Brain microvascular endothelial cell (primary cell): ENCODE results near the gene SLC36A2.

Experiments used
- DNase-seq: peaks from one replicate; pipeline ENCODE4 v3.0.0-alpha.2; 2020
- H3K27ac ChIP-seq: fragments of 250-450 bp; sonication (Bioruptor Pico); 2 replicates; pipeline ENCODE4 v1.5.1; 2020; ENCODE audit warnings: mild to moderate bottlenecking, moderate library complexity
- H3K27me3 ChIP-seq: fragments of 250-450 bp; sonication (Bioruptor Pico); replicated peaks from 2 replicates; pipeline ENCODE4 v1.5.1; 2020; ENCODE audit warnings: mild to moderate bottlenecking
- H3K36me3 ChIP-seq: fragments of 250-450 bp; sonication (Bioruptor Pico); replicated peaks from 2 replicates; pipeline ENCODE4 v1.5.1; 2020; ENCODE audit warnings: mild to moderate bottlenecking
- H3K4me3 ChIP-seq: 2 replicates; pipeline ENCODE4 v1.5.1; 2011; ENCODE audit warnings: low read depth, mild to moderate bottlenecking, control low read depth, low read length, moderate library complexity
- in situ Hi-C: cut with HindIII; loops from 2 replicates; pipeline ENCODE4 v1.10.0; 2017; ENCODE audit warnings: low sequenced_read_pairs, low pct_ligation_motif_present
- TF ChIP-seq, protein P1 (sequence below): IDR thresholded peaks from 2 replicates; pipeline ENCODE4 v1.5.1; 2011; ENCODE audit warnings: low read depth, mild to moderate bottlenecking, moderate library complexity, low read length, control low read depth, inconsistent platforms; ENCODE audit errors: missing control alignments

SLC36A2 gene

DNA sequence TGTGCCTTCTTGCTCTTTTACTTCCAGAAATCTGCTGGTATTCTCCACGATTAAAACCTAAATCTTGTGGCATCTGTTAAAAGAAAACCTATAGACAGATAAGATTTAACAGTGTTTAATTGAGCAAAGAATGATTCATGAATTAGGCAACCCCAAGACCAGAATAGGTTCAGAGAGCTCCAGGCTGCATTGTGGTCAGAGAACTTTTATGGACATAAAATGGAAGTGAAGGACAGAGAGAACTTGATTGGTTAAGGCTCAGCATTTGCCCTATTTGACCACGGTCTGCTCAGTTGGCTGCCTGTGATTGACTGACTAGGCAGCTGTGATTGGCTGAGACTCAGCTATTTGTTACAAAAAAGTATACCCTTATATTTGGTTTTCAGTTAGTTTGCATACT lies 10.4 kb upstream of the SLC36A2 start:
- TF ChIP-seq, protein P1, sequence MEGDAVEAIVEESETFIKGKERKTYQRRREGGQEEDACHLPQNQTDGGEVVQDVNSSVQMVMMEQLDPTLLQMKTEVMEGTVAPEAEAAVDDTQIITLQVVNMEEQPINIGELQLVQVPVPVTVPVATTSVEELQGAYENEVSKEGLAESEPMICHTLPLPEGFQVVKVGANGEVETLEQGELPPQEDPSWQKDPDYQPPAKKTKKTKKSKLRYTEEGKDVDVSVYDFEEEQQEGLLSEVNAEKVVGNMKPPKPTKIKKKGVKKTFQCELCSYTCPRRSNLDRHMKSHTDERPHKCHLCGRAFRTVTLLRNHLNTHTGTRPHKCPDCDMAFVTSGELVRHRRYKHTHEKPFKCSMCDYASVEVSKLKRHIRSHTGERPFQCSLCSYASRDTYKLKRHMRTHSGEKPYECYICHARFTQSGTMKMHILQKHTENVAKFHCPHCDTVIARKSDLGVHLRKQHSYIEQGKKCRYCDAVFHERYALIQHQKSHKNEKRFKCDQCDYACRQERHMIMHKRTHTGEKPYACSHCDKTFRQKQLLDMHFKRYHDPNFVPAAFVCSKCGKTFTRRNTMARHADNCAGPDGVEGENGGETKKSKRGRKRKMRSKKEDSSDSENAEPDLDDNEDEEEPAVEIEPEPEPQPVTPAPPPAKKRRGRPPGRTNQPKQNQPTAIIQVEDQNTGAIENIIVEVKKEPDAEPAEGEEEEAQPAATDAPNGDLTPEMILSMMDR: no peak
- Histone ChIP-seq H3K27me3 (no peaks in the 10 kb centered on the region), H3K4me3 (no peak overlapping the region), H3K36me3 (no peaks in the 10 kb centered on the region), H3K27ac (no peak overlapping the region)
- in situ Hi-C loops: no loop called here
- DNase-seq: no peak

DNA sequence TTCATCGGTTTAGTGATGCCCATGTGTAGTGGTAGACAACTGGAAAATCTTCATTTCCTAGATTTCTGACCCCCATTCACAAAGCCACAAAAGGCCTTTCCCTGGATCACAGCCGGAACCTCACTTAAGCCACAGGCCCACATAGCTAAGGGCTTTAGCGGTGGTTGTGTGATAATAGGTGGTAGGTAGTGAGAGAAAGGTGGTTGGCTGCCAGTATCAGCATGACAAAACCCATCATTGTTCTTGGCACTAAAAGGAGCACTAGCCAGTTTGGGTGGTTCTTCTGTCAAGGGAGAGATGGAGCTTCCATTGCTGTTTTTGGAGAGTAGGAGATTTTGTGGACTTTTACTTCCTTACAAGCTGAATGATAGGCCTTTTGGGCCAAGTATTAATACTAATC lies 9.7 kb upstream of the SLC36A2 start:
- no peak for DNase-seq
- no peak overlapping the region for H3K4me3 ChIP-seq
- H3K36me3 ChIP-seq: no peaks in the 10 kb centered on the region
- in situ Hi-C loops: no loop called here
- H3K27me3 ChIP-seq: no peaks in the 10 kb centered on the region
- TF ChIP-seq, protein P1: no peak
- H3K27ac ChIP-seq: no peak overlapping the region

DNA sequence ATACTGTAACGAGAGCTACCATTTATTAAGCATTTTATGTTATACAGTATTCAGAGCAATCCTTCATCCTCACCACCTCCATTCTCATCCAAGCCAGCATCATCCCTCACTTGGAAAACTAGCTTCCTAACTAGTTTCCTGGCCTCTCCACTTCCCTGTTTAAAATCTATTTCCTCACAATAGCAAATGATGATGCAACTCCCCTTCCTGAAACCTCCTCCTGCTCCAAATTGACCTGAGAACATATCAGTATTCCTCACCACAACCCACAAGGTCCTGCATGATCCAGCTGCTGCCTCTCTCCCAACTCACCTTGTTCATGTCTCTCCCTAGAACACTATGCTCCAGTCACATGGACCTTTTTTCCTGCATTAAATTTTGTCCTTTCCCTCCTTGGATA lies 4.3 kb upstream of the SLC36A2 start:
- DNase-seq: no peak
- TF ChIP-seq, protein P1: no peak
- Histone ChIP-seq H3K4me3 (no peak overlapping the region), H3K27ac (no peak overlapping the region), H3K36me3 (no peaks in the 10 kb centered on the region), H3K27me3 (no peaks in the 10 kb centered on the region)
- in situ Hi-C loops: no loop called here

DNA sequence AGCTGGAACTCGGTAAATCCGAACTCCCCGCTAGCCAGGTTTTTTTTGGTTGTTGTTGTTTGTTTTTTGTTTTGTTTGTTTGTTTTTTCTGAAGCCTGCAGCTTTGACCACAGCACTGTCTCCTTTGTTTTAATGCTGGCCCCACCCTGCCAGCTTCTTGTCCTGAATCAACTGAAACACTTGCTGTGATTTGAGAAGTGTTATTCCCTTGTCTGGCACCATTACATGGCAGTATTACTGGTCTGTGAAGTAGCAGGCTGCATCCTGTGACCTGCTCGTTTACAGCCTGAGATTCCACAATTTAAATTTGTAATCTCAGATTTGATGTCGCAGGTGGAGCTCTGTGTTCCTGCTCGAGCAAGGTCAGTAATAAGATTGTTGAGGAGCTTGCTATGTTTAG lies 1.4 kb upstream of the SLC36A2 start:
- in situ Hi-C loops: no loop called here
- Histone ChIP-seq H3K27me3 (peaks cover 5% of the 10 kb centered on the region), H3K36me3 (no peaks in the 10 kb centered on the region), H3K4me3 (no peak overlapping the region), H3K27ac (no peak overlapping the region)
- no peak for DNase-seq
- TF ChIP-seq, protein P1: no peak

DNA sequence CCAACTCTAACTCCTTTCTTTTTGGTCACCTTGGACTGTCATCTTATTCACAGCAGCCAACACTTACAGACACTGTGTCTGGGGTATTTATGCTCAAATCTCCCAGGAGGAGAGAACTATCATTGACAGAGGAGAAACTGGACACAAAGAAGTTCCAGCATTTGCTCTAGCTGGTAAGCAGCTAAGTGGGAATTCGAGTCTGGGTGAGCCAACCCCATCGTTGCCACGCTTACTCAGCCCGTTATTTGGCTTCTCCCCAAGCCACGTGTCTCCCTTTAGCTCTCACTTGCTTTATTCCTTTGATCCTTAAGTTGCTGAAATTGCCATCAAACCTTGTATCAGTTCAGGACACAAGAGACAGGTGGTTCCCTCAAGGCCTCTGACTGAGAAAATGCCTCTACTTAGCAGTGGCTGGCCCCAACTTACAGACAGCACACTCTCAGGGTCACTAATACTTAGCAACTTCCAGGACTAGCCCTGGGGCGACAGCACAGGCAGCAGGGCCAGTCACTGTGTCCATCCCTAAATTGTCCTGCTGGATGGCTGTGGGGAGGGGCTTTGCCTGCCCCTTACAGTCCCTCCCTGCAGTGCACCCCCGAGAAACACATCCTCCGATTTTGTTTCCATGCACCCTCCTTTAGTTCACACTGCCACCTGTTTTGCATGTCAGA lies 1.4 kb downstream of the SLC36A2 start:
- Histone ChIP-seq H3K27me3 (peaks cover 5% of the 10 kb centered on the region), H3K36me3 (no peaks in the 10 kb centered on the region), H3K4me3 (no peak overlapping the region), H3K27ac (no peak overlapping the region)
- in situ Hi-C loops: no loop called here
- TF ChIP-seq, protein P1: no peak
- DNase-seq: peak; percentile 7

DNA sequence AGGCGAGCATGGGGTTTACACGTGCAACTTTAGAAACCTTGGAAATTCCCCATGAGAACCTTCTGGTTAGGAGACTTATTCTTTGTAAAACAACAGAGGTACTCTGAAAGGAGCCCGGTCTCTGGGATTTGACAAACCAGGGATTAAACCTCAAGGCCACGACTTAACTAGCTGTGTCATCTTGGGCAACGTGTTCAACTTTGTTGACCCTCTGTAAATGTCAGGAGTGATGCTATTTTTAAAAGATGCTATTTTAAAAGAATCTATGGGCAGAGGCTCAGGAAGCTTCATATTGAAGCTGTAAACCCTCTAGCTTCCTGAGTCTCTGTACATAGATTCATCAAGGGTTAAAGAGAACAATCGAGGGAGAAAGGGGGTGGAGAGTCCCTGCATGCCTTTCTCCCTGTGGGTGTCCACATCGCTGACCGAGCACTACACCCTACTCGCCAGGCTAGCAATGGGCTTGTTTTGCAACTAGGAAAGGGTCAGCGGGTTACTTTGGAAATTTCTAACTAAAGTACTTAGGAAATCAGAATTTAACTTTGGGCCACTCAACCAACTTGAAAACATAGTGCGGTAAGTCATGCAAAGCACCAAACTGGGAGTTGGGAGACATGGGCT lies 2.1 kb downstream of the SLC36A2 start:
- no peak for DNase-seq
- in situ Hi-C loops: no loop called here

More for the DNA sequence above, 2.1 kb downstream of the SLC36A2 start:
- TF ChIP-seq, protein P1: no peak
- Histone ChIP-seq H3K4me3 (no peak overlapping the region), H3K27ac (no peak overlapping the region), H3K36me3 (no peaks in the 10 kb centered on the region), H3K27me3 (peaks cover 5% of the 10 kb centered on the region)
